Measurements from ENCODE around the gene ACSM2B. TPM values are rescaled to one million over a fixed set of nuclear protein-coding genes. Genes with fewer than 3 reads are reported as not detected.
"Not testable (repeated sequence)": the region's sequence is repeated elsewhere in the genome, so short reads cannot be mapped to it uniquely, and the experiment has no call there.

Gene ACSM2B
- total RNA-seq, 1 donor from 2014 or later: 0.34 TPM

DNA sequence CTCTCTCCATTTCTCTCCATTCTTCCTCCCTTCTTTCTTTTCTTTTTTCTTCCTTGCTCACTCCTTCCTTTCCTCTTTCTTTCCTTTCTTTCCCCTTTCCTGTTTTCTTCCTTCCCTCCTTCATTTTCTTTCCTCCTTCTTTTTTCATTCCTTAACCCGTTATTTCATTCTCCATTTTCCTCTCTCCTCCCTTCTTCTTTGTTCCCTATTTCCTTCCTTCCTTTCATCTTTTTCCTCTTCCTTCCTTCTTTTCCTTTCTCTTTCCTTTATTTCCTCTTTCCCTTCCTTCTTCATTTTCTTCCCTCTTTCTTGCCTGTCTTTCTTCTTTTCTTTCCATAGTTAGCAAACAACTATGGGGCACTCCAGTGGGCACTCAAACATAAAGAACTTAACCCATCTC, 16.6 kb upstream of the ACSM2B start:
- not testable (repeated sequence) for DNase-seq

DNA sequence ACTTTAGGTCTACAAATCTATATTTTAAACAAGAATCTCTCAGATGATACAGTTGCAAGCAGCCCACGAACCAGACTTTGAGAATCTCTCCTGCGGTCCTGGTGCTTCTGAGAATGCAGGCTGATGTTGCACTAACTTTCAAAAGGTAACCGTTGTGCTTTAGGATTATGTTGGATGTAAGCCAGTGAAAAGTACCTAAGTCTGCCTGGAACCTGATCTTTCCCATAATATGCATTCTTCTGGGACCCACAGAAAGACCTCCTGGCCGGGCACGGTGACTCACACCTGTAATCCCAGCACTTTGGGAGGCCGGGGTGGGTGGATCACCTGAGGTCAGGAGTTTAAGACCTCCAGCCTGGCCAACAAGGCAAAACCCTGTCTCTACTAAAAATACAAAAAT, 13.3 kb upstream of the ACSM2B start:
- DNase-seq: peak; percentile 7

DNA sequence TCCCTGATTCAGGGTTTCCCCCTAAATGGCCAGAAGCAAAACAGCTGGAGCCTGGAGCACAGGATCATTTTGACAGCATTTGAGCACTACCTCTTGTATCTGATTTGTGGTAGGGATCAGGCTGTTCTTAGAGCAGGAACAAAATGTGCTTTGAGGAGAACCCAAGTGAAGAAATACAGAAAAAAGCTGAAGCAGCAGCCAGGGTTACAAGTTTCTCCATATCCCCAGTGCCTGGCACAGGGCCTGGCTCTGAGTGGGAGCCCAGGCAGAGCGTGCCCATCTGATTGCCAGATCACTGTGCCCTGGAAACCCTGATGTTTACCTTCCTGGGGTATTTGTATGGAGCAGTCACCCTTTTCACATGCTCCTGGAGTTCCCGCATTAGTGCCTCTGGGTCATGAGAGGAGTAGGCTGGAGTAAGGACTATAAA, 11.5 kb upstream of the ACSM2B start:
- not testable (repeated sequence) for DNase-seq

DNA sequence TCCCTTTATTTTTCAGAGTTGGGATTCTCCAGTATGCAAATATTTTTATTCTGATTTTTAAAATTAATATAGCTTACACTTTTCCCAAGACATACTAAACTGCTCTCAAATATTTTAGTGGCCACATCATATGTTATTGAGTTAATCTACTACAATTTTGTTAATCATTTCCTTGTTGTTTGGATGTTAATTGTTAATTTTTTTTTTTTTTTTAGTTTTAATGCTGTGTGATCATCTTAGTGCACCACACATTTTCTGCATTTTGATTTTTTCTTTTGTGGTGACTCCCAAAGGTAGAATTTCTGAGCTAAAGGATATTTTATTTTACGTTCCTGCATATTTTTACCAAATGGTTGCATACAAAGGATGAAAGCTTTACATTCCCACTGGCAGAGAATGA, 10.5 kb upstream of the ACSM2B start:
- not testable (repeated sequence) for DNase-seq

DNA sequence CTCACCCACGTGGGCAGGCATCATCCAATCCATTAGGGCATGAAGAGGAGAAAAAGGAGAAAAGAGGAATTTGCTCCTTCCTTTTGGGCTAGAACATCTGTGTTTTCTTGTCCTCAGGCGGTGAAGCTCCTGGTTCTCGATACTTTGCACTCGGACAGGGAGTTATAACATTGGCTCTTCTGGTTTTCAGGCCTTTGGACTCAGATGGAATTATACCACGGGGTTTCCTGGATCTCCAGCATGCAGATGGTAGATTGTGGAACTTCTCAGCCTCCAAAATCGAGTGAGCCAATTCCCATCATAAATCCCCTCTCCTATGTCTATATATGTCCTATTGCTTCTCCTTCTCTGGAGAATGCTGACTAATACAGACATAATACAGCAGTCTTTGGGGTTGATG, 9.9 kb upstream of the ACSM2B start:
- not testable (repeated sequence) for DNase-seq

DNA sequence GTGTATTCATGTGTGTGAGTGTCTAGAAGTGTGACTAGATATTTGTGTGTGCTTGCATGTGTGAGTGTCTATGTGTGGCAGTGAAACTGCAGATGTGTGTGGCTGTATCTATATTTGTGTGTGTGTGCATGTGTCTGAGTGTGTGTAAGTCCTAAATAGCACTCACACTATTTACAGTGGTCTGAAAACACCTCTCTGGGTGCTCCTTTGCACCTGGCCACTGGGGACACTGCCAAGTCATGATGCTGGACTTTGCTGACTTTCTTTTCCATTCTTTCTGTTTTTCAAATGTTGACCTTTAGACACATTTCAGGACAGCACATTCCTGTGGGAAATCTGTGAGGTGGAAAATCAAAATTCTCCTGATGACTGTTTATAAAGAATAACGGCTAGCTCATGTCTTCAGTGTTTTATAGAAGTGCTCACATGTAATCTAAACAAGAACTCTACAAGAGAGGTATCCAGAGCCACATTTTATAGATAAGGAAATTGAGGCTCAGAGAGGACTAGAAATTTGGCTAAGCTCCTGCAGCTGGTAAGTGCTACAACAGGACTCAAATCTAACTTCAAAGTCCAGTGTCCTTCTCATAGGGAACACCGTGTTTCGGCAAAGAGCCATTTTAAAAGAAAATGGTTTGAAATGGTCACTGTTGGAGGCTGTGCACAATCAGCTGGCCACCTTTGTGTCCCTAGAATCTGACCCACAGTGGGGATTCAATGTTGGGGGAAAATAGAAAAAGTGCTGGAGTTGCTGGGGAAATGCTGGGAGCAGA, 4.5 kb upstream of the ACSM2B start:
- DNase-seq: not testable (repeated sequence)

DNA sequence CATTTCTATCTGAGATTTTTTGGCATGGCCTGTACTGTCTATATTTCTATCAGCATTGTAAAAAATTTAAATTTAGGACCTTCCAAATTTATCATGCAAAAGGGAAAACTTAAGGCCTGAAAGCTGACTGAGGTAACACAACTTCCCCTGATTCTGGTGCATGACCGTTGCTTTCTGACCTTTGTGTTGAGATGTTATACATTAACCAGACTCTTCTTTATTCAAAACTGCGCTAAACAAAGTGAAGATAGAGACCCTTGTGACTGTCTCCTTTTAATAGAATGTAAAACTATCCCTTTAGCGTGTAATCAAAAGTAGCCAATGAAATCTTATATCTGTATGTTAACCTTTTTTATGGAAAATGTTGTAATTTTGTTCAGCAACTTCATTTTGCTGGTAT, 1.9 kb upstream of the ACSM2B start:
- not testable (repeated sequence) for DNase-seq

DNA sequence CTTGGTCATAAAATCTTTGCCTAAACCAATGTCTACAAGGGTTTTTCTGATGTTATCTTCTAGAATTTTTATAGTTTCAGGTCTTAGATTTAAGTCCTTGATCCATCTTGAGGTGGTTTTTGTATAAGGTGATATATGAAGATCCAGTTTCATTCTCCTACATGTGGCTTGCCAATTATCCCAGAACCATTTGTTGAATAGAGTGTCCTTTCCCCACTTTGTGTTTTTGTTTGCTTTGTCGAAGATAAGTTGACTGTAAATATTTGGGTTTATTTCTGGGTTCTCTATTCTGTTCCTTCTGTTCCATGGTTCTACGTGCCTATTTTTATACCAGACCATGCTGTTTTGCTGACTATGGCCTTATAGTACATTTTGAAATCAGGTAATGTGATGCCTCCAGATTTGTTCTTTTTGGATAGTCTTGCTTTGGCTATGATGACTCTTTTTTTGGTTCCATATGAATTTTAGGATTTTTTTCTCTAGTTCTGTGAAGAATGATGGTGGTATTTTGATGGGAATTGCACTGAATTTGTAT, 7.0 kb downstream of the ACSM2B start:
- not testable (repeated sequence) for DNase-seq

DNA sequence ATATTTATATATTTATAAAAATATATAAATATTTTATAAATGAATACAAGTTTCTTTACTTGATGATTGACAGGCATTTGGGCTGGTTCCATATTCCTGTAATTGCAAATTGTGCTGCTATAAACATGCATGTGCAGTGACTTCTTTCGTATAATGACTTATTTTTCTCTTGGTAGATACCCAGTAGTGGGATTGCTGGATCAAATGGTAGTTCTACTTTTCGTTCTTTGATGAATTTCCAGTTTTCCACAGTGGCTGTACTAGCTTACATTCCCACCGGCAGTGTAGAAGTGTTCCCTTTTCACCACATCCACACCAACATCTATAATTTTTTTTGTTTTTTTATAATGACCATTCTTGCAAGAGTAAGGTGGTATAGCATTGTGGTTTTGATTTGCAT, 7.8 kb downstream of the ACSM2B start:
- DNase-seq: no peak

DNA sequence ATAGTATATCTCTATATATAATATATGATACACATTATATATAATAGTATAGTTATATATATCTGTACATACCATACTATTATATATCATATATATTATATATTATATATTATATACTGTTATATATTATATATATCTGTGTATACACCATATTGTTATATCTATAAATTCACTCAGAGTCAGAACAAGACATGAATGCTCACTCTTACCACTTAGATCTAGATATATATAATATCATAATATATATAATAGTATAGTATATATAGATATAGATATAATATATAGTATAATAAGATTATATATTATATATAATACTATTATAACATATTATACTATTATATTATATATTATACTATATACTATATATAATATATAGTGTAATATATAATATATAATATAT, 9.3 kb downstream of the ACSM2B start:
- DNase-seq: no peak

DNA sequence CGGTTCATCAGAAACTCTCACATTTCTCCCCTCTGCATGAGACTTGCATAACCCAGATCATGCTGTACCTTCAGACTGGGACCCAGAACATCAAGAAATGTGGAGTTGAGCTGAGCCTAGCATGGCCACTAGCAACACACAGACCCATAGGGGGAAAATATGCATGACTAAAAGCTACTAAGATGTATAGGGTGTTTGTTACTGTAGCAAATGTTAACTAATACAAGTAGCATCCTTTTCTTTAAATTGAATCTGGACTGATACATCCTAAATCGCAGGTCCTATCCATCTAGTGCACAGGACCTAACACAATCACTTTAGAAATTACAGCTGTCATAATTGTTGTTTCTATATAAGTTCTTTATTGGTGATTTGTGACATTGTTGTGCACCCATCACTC, 10.8 kb downstream of the ACSM2B start:
- not testable (repeated sequence) for DNase-seq

DNA sequence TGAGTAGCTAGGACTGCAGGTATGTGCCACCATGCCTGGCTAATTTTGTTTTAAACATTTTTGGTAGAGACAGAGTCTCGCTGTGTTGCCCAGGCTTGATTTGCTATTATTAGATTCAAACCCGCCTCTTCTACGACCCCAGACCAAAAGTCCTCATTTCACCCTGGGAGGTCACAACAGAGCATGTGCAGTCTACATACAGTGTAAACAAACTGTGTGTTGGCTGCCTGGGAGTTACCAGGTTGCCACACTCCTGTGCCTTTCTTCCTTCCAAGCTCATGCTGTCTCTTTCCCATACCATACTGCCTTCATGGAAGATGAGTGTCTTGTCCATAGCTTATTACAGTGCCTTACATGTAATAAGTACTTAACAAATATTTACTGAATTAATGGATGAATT, 11.9 kb downstream of the ACSM2B start:
- not testable (repeated sequence) for DNase-seq

DNA sequence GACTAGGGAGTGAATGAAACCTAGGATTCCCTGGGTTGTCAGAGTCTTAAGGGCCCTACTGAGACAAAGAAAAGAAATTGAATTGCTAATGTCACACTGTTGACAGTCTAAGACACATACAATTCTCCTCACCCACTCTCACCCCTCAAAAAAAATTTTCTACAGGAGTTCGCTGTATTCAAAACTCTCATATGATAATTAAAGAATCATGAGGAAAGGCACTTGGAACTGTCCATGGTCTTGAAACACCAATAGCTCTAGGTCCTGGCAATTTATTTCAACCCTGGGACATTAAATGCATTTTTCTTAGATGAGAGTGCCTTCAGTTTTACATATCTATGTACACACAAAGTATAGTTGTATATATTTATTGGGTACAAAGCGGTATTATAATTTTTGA, 20.5 kb downstream of the ACSM2B start:
- not testable (repeated sequence) for DNase-seq

DNA sequence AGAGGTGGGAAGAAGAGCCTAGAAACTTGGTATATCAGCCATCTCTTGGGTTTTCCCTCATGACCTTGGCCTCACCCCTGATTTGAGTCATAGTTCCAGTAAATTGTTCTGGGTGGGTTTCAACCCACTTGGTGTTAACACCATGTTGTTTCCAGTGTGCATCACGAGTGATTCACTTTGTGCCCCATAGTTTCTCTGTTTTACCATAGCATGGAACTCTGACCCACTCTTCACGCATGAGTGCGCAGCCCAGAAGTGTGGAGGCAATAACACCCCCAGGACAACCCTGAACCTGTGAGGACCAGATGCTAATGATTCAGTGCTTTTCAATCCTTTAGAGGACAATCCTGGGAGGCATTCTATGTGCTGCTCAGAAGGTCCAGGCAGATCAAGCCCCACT, 21.5 kb downstream of the ACSM2B start:
- DNase-seq: not testable (repeated sequence)

DNA sequence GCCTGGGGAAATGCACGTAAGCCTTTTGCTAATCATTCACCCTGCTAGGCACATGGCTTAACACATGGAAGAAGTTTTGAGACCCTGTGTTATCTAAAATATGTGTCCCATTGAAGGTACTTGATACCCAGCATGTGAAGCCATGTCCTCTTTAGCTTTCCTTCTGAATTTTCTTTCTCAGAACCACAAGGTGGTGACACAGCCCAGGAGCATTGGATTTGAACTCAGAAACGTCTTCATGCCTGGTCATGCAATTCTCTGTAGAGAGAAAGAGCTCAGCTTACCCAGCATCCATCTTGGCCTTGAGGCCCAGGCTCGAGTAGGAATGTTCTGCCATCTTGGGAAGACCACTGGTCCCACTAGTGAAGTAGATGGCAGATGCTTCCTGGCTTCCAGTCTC, 22.7 kb downstream of the ACSM2B start:
- not testable (repeated sequence) for DNase-seq

DNA sequence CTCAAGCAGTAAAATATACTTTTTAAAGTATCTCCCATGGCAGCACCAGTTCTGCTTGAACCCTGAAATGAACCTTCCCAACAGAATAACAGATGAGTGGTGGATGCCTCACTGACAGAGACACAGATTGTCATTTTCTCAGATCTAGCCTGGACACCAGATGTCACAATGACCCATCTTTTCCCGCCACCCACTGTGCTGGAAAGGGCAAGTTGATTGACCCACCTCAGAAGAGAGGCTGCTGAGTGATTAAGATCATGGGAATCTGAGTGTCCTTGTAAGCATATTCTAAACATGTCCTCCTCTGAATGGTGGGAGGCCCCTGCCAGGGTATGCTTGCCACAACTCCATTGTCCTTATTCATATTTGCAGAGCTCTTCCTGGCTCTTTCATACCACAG, 29.2 kb downstream of the ACSM2B start:
- DNase-seq: not testable (repeated sequence)

DNA sequence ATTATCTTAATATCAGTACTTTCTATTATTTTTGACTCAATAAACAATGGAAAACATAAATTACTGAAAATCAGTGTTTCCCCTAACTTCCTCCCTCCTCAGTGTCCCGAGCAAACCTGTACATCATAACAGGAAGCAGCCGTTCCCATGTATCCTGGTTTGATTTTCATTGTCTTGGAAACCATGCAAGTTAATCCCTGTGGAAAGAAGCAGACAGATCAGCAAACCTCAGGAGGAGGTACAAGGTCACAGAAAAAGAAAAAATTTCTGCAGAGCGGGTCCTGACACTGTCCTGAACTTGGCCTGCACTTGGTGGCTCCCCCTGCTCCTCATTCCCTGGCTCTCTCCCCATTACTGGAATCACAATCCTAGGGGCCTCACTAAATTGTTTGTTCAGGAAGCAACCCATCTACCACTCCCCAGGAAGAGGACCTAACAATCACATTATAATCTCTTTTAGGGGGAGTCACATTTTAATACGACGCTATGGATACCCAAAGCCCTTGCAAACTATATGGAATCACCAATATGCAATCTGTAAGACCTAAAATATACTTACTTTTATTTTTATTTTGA, 29.8 kb downstream of the ACSM2B start:
- not testable (repeated sequence) for DNase-seq

DNA sequence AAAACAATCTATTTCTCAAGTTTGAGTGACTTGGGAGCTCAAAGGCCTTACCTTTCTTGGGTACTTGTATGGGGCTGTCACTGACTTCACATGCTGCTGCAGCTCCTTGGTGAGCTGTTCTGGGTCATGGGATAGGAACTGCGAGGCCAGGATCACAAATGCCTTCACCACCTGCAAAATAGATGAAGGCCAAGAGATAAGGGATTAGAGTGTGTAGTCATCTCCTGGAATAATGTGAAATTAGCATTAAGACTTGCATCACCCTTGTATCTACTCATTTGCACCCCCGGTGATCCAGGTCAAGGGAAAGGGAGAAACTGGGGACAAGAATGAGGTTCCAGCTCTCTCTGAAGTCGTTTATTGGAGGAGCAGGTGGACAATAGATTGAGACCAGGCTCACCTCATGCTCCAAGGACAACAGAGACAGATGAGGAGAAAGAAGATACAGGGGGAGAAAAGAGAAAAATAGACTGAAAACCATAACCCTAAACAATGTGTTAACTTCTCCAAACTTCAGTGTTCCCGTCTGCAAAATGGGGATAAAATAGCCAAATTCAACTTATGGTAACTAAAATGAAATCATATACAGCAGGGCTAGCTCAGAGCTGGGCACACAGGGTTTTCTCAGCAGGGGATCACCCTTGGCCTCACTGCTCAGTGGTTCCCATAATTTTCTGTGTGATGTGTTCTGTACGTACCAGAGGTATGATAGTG, 35.4 kb downstream of the ACSM2B start:
- DNase-seq: not testable (repeated sequence)

DNA sequence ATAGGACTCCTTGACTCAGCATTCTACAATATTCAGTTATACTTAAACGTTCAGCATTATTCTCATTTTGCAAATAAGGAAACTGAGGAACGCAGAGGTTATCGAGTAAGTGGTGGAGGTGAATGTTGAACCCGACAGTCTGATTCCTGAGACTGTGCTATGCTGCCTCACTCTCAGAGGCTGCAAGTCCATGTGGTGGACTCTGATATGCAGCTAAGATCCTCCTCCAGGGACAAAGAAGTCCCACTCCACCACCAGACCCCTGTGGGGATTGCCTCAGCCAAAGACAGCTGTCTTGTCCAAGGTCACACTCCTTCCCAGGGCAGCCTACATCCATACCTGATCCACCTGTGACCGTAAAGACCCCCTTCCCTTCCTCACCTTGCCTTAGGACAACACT, 37.5 kb downstream of the ACSM2B start:
- no peak for DNase-seq

DNA sequence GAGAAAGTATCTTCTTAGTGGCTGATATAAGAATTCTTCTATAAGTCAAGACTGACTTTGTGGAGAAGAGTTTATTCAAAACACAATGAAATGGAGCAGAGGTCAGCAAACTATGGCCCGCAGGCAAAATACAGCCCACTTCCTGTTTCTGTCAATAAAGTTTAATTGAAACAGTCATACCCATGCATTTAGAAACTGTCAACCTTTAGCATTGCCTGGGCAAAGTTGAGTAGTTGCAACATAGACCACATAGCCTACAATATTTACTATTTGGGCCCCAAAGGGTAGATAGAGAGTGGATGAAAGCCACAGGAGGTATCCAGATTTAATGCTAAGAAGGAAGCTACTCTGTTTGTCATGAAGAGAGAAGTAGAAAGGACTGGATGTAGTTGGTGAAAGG, 38.0 kb downstream of the ACSM2B start:
- DNase-seq: no peak

DNA sequence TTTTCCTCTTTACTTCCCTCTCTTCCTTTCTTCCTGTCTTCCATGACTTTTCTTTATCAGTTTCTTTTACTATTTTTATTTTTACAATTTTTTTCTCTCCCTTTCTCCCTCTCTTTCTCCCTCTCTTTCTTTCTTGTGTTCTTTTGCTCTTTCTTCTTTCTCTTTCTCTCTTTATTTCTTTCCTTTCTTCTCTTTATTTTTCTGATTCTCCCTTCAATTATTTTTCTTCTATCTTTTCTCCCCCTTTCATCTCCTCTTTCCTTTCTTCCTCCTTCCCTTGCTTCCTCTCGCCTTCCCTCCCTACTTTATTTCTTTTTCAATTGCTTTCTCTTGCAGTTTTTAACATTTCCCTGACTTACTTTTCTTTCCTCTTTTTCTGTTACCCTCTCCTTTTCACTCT, 39.5 kb downstream of the ACSM2B start:
- DNase-seq: not testable (repeated sequence)

DNA sequence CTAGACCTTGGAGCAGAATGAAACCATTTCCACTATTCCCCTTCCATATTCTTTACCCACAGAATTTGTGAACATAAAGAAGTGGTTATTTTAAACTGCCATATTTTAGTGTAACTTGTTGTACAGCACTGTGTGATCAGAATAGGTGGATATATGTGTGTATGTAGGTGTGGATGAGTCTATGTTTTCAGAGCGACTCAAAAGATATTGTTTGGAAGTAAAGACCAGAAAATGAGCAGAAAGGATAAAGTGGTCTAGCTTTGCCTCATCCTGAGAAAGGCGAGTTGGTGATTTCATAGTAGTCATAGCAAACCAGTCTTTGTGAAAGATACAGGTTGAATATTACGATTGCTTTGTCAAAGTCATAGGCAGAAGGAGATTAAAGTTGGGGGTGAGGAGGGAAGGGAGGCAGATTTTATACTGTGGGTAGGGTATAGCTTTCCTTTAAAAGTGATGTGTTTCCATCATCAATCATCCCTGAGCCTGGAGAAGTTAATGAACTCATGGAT, 43.8 kb downstream of the ACSM2B start:
- DNase-seq: not testable (repeated sequence)

DNA sequence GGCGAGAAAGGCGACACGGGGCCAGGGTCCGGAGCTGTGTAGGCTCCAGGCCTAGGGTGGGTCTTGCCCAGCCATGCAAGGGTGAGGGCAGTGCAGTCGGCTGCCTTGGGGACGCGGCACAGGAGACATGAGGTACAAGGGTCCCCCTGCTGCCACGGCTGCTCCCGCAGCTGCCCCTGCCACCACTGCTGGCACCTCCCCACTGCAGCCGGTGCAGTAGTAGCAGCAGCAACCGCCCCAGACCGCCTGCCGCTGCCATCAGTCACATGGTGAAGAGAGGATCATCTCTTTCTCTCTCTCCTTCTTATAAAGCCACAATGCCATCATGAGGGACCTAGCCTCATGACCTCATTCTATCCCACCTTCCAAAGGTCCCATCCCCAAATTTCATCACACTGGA, 44.4 kb downstream of the ACSM2B start:
- not testable (repeated sequence) for DNase-seq

All from dermis blood vessel endothelial cell (primary cell).